Measurements from ENCODE around the gene IL10. TPM values are rescaled to one million over a fixed set of nuclear protein-coding genes. Genes with fewer than 3 reads are reported as not detected.

The IL10 gene
- total RNA-seq, 4 donors from 2014 or later, result 0.26 to 0.61 (median 0.34) TPM

DNA sequence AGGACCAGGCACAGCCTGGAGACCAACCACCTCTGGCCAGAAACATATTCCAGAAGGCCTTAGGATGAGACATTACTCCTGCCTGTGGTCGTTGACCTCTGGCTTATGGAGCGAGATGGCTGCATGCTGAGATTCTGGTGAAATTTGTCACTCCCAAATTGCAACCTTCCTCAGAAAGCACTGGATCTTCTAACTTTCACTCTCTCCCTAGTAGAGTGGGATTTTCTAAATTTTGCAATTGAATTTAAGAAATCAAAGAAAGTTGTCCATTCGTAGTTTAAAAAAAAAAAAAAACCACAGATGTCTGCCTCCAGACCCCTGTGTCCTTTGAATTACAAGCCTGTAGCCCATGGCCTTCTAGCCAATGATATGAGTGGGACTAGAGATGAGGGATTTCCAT lies 28.6 kb upstream of the IL10 start:
- no peak overlapping the region for H3K4me3 ChIP-seq
- no peaks in the 10 kb centered on the region for H3K36me3 ChIP-seq
- ATAC-seq, result no peak
- no peaks in the 10 kb centered on the region for H3K27me3 ChIP-seq
- in situ Hi-C loops (cut with MboI; ENCODE audit: low sequenced_read_pairs in 4 of 4) (loop anchor here in 3 of 4 donors (10.0 to 25.0 kb wide), 3 partner anchors 139 to 166 kb away; partner anchors contain the start of gene DYRK3 (in 1 of the 3)), intact Hi-C loops (cut with DNase I; ENCODE audit: low total_unique reads) (loop anchor here (10.0 kb wide), 1 partner anchor 114 kb away; no protein-coding TSS in a partner anchor)
- no peaks in the 10 kb centered on the region for H3K4me1 ChIP-seq
- DNase-seq, result no peak
- no peak overlapping the region for H3K27ac ChIP-seq
- no peaks in the 10 kb centered on the region for H3K9me3 ChIP-seq
- TF ChIP-seq, protein P1, sequence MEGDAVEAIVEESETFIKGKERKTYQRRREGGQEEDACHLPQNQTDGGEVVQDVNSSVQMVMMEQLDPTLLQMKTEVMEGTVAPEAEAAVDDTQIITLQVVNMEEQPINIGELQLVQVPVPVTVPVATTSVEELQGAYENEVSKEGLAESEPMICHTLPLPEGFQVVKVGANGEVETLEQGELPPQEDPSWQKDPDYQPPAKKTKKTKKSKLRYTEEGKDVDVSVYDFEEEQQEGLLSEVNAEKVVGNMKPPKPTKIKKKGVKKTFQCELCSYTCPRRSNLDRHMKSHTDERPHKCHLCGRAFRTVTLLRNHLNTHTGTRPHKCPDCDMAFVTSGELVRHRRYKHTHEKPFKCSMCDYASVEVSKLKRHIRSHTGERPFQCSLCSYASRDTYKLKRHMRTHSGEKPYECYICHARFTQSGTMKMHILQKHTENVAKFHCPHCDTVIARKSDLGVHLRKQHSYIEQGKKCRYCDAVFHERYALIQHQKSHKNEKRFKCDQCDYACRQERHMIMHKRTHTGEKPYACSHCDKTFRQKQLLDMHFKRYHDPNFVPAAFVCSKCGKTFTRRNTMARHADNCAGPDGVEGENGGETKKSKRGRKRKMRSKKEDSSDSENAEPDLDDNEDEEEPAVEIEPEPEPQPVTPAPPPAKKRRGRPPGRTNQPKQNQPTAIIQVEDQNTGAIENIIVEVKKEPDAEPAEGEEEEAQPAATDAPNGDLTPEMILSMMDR (IDR thresholded peaks at IDR 0.05 in 4 of 5, conservative IDR thresholded peaks at IDR 0.05 in 1 of 5), result no peak
- no peak for TF ChIP-seq POLR2A (IDR thresholded peaks at IDR 0.05)

DNA sequence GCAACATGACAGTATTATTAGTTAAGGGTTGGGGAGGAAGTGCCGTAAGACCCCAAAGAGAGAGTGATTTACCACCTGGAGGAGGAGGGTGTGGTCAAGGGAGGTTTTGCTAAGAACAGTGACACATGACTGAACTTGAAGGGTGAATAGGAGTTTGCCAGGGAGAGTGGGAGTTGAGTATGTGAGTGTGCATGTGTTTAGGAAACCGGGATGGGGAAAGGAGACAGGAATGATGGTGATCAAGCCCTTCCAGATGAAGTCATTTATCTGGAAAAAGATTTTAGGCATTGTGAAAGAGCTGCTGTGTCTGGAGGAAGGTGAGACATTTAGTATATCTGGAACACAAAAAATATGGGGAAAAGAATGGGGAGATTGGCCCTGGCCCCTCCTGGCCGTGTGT lies 28.1 kb upstream of the IL10 start:
- in situ Hi-C loops (cut with MboI; ENCODE audit: low sequenced_read_pairs in 4 of 4), result loop anchor here in 3 of 4 donors (10.0 to 25.0 kb wide), 3 partner anchors 138 to 166 kb away; partner anchors contain the start of gene DYRK3 (in 1 of the 3)
- ATAC-seq, result no peak
- DNase-seq, result no peak
- Histone ChIP-seq H3K4me3 (no peak overlapping the region), H3K27me3 (no peaks in the 10 kb centered on the region), H3K27ac (no peak overlapping the region), H3K9me3 (no peaks in the 10 kb centered on the region), H3K4me1 (no peaks in the 10 kb centered on the region), H3K36me3 (no peaks in the 10 kb centered on the region)
- intact Hi-C loops (cut with DNase I; ENCODE audit: low total_unique reads), result loop anchor here (10.0 kb wide), 1 partner anchor 114 kb away; no protein-coding TSS in a partner anchor
- no peak for TF ChIP-seq POLR2A (IDR thresholded peaks at IDR 0.05)
- TF ChIP-seq, protein P1 (IDR thresholded peaks at IDR 0.05 in 4 of 5, conservative IDR thresholded peaks at IDR 0.05 in 1 of 5), result no peak

DNA sequence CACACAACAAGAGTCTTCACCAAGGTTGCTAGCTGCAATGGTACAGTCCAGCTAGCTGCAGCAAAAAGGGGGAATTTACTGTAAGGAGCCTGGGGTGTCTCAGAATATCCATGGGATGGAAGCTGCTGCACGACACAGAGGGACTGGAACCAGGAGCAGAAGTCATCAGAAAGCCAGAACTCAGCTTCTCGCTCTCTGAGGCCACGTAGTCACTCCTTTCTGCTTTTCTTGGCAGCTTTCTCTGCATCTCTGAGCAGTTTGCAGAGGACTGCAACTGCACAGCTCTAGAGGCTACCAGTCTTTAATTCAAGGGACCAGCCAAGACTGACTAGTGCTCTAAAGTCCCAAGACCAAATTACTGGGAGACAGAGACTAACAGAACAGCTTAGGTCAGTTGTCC lies 27.0 kb upstream of the IL10 start:
- intact Hi-C loops (cut with DNase I; ENCODE audit: low total_unique reads) (no loop called here), in situ Hi-C loops (cut with MboI; ENCODE audit: low sequenced_read_pairs in 4 of 4) (no loop called here)
- Histone ChIP-seq H3K9me3 (no peaks in the 10 kb centered on the region), H3K36me3 (no peaks in the 10 kb centered on the region), H3K4me1 (no peaks in the 10 kb centered on the region), H3K4me3 (no peak overlapping the region), H3K27ac (no peak overlapping the region), H3K27me3 (no peaks in the 10 kb centered on the region)
- DNase-seq (no peak), ATAC-seq (no peak)
- TF ChIP-seq POLR2A (IDR thresholded peaks at IDR 0.05), result no peak
- TF ChIP-seq, protein P1 (IDR thresholded peaks at IDR 0.05 in 4 of 5, conservative IDR thresholded peaks at IDR 0.05 in 1 of 5), result no peak

- Histone ChIP-seq H3K4me3 (no peak overlapping the region), H3K4me1 (no peaks in the 10 kb centered on the region), H3K27ac (no peak overlapping the region), H3K27me3 (no peaks in the 10 kb centered on the region), H3K36me3 (no peaks in the 10 kb centered on the region), H3K9me3 (no peaks in the 10 kb centered on the region)
- DNase-seq (no peak), ATAC-seq (no peak)
- intact Hi-C loops (cut with DNase I; ENCODE audit: low total_unique reads) (no loop called here), in situ Hi-C loops (cut with MboI; ENCODE audit: low sequenced_read_pairs in 4 of 4) (no loop called here)
- TF ChIP-seq POLR2A (IDR thresholded peaks at IDR 0.05), result no peak
- TF ChIP-seq, protein P1 (IDR thresholded peaks at IDR 0.05 in 4 of 5, conservative IDR thresholded peaks at IDR 0.05 in 1 of 5), result no peak
Measured at GRCh38 chr1:206798384-206798996, 26.2 kb upstream of the IL10 start.
